AG09309 (cell line): ENCODE measurements around the gene ABHD5.

Source experiments
- DNase-seq: peaks from one replicate; pipeline ENCODE4 v3.0.0-alpha.2; 2010; ENCODE audit warnings: low read depth
- H3K4me3 ChIP-seq: 2 replicates; pipeline ENCODE4 v1.5.1; 2011; ENCODE audit warnings: mild to moderate bottlenecking, low read depth, low read length, moderate library complexity; ENCODE audit not compliant: control insufficient read depth
- CTCF ChIP-seq: IDR thresholded peaks from 2 replicates; pipeline ENCODE4 v1.5.1; 2011; ENCODE audit warnings: mild to moderate bottlenecking, low read depth, low read length, inconsistent platforms; ENCODE audit not compliant: insufficient read depth, control insufficient read depth; ENCODE audit errors: missing control alignments

The ABHD5 gene

GRCh38 chr3:43704697-43705096, 14.0 kb downstream of the ABHD5 start:
- H3K4me3 ChIP-seq = no peak overlapping the region
- TF ChIP-seq CTCF = no peak
- no peak for DNase-seq

GRCh38 chr3:43706342-43706741, 15.6 kb downstream of the ABHD5 start:
- H3K4me3 ChIP-seq = no peak overlapping the region
- no peak for TF ChIP-seq CTCF
- DNase-seq = no peak

- DNase-seq = no peak
- TF ChIP-seq CTCF = no peak
- H3K4me3 ChIP-seq = no peak overlapping the region
Observed at GRCh38 chr3:43707266-43707665, 16.5 kb downstream of the ABHD5 start.

- TF ChIP-seq CTCF = no peak
- peak; percentile 68 for DNase-seq
- H3K4me3 ChIP-seq = no peak overlapping the region
Observed at GRCh38 chr3:43707998-43708397, 17.3 kb downstream of the ABHD5 start.

GRCh38 chr3:43709022-43709421, 18.3 kb downstream of the ABHD5 start:
- H3K4me3 ChIP-seq = no peak overlapping the region
- DNase-seq = peak; percentile 54
- TF ChIP-seq CTCF = no peak

- H3K4me3 ChIP-seq = no peak overlapping the region
- no peak for DNase-seq
- TF ChIP-seq CTCF = no peak
Observed at GRCh38 chr3:43710607-43711006, 19.9 kb downstream of the ABHD5 start.

GRCh38 chr3:43718296-43718695, 27.6 kb downstream of the ABHD5 start:
- DNase-seq = no peak
- TF ChIP-seq CTCF = no peak
- no peak overlapping the region for H3K4me3 ChIP-seq
